ENCODE measurements around the gene GDF2.

GDF2 gene

DNA sequence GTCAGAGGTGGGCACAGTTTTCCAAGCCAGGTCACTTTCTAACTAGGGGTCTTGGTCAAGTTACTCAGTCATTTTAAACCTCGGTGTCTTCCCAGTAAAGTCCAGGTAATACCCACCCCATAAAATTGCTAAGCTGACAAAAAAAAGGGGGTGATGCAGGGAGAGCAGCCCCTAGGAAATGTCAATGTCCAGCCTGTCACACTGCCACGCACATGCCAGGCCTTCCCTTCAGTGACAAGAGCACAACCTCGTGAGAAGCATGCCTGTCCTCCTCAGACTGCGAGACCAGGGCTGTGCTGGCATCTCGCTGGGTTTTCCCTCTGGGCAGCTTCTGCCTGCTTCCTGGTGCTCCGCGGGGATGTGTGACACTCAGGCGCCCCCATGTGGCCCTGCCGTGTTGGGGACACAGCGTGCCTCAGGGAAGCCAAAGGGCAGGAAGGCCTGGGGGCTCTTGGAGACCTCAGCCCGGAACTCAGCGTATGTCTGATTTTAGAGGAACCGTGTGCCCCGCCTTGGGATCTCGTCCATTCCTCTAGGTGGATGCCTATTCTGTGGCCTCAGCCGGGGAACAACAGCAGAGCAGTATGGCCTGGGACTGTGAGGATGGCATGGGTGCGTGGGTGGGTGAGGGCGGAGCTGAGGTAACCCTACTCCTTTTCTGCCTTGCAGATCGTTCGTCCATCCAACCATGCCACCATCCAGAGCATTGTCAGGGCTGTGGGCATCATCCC lies 10.2 kb upstream of the GDF2 start:
- TF ChIP-seq, protein P1, sequence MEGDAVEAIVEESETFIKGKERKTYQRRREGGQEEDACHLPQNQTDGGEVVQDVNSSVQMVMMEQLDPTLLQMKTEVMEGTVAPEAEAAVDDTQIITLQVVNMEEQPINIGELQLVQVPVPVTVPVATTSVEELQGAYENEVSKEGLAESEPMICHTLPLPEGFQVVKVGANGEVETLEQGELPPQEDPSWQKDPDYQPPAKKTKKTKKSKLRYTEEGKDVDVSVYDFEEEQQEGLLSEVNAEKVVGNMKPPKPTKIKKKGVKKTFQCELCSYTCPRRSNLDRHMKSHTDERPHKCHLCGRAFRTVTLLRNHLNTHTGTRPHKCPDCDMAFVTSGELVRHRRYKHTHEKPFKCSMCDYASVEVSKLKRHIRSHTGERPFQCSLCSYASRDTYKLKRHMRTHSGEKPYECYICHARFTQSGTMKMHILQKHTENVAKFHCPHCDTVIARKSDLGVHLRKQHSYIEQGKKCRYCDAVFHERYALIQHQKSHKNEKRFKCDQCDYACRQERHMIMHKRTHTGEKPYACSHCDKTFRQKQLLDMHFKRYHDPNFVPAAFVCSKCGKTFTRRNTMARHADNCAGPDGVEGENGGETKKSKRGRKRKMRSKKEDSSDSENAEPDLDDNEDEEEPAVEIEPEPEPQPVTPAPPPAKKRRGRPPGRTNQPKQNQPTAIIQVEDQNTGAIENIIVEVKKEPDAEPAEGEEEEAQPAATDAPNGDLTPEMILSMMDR (IDR thresholded peaks at IDR 0.05; ENCODE audit: borderline replicate concordance, insufficient read depth, low read depth, low read length), result peak; percentile 92
- H3K4me3 ChIP-seq (ENCODE audit: low read depth, low read length), result no peak overlapping the region

DNA sequence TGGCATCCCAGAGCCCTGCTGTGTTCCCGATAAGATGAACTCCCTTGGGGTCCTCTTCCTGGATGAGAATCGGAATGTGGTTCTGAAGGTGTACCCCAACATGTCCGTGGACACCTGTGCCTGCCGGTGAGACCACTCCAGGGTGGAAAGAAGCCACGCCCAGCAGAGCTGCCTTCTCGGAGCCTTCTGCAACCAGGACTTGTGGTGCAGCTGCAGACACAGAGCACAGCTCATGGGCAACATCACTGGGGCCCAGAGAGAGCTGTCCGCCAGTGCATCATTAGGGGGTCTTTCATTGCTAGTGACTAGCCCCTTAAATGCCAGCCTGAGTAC lies 9.6 kb upstream of the GDF2 start:
- no peak overlapping the region for H3K4me3 ChIP-seq (ENCODE audit: low read depth, low read length)
- TF ChIP-seq, protein P1 (IDR thresholded peaks at IDR 0.05; ENCODE audit: borderline replicate concordance, insufficient read depth, low read depth, low read length), result no peak

DNA sequence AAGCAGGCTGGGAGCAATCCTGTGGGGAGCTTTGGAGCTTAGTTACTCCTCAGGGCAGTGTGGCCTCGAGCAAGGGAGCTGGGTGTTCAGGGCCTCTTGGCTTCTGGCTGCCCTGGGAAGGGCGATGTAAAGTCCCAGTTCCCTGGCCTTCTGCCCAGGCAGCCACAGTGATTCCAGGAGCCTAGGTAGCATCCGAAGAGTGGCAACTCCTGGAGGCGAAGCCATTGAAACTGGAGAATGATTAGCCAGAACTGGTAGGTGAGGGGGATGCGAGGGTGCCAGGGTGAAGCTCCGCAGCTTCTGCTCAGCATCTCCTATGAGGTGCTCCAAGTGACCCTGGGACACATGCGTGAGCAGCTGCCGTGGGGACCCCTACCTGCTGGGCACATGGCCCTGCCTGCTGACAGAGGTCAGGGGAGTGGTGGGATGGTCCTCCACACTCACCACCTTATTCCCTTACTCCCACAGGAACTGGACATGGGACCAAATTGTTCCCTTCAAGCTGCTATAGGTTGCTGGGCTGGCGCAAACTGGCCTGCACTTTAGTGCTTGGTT lies 7.8 kb upstream of the GDF2 start:
- H3K4me3 ChIP-seq (ENCODE audit: low read depth, low read length), result no peak overlapping the region
- TF ChIP-seq, protein P1 (IDR thresholded peaks at IDR 0.05; ENCODE audit: borderline replicate concordance, insufficient read depth, low read depth, low read length), result no peak

DNA sequence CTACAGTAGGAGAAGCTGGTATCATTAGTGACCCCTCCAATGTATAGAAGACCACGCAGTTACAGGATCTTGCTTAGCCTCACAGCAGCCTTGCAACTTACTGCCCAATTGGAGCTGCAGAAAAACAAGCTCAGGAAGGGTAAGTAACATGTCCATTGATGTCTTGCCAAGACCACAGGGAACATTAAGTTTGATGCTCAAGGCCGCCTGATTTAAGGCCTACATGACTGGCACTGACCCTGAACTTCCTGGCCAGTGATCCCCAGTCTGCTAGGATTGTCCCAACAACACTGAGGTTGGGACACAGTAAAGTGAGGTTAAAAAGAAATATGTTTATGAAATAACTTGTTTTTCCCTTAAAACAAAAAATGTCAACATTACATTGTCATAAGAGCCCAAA lies 6.8 kb upstream of the GDF2 start:
- TF ChIP-seq, protein P1 (IDR thresholded peaks at IDR 0.05; ENCODE audit: borderline replicate concordance, insufficient read depth, low read depth, low read length), result no peak
- H3K4me3 ChIP-seq (ENCODE audit: low read depth, low read length), result no peak overlapping the region

DNA sequence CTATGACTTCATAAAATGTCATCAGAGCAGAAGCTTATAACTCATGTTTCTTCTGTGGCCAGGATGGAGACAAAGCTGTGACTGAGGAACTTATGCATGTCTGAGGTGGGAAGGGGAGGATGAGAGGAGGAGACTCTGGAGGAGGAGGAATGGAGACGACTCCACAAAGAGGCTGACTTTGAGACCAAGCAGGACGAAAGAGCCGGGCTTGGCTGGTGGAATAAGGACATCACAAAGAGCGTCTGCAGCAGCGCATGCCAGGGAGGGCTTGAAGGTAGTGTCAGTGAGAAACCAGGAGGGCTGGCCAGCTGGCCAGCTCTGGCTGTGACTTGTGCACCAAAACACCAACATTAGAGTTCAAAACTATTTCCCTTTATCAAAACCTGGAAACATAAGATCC lies 6.1 kb upstream of the GDF2 start:
- no peak overlapping the region for H3K4me3 ChIP-seq (ENCODE audit: low read depth, low read length)
- TF ChIP-seq, protein P1 (IDR thresholded peaks at IDR 0.05; ENCODE audit: borderline replicate concordance, insufficient read depth, low read depth, low read length), result no peak

DNA sequence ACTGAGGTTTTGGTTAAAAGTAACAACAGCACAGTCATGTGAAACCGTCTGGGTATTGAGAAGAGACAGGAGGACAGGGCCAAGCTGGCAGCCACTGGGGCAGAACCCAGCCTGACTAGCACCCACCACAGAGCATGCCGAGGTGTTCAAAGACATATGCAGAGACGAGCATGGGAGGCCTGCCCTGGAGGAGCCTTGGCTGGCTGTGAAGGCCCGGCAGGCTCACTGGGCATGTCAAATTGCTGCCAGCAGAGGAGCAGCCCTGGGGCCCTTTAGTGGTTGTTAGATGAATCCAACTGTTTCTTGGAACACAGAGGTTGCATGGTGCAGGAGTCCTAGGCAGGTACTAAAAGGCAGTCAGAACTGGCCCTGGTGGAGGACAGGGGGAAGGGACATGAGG lies 5.0 kb upstream of the GDF2 start:
- TF ChIP-seq, protein P1 (IDR thresholded peaks at IDR 0.05; ENCODE audit: borderline replicate concordance, insufficient read depth, low read depth, low read length), result no peak
- no peak overlapping the region for H3K4me3 ChIP-seq (ENCODE audit: low read depth, low read length)

DNA sequence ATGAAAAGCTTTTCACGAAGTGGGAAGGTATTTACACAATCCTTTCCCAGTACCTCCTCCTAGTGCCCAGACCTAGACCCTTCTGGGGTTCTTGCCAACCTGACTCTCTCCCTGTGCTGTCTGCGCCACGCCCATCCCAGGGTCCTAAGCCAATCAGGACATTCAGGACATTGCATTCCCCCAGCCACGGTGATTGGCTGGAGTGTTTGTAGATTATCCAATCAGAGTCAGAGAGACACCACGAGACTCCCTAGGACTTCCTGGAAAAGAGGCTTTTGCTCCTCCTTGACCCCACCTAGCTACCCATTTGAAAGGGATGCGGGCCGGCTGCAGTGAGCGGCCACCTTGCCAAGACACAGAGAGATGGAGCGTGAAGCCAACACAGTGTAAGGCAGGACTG lies 3.5 kb upstream of the GDF2 start:
- no peak overlapping the region for H3K4me3 ChIP-seq (ENCODE audit: low read depth, low read length)
- TF ChIP-seq, protein P1 (IDR thresholded peaks at IDR 0.05; ENCODE audit: borderline replicate concordance, insufficient read depth, low read depth, low read length), result no peak
